Cardiac muscle cell (in vitro differentiated cells and primary cell): ENCODE measurements around the gene WDR54. TPM values are rescaled to one million over a fixed set of nuclear protein-coding genes. Genes with fewer than 3 reads are reported as not detected.

Experiments
- DNase-seq, 2 donors: peaks; one replicate each; pipeline versions ENCODE4 v3.0.0 to v3.0.0-alpha.2; 2010 to 2017; ENCODE audit warnings: low read depth in 1 of 2, low spot score in 1 of 2
- H3K27ac ChIP-seq: fragments of 200-600 bp; sonication (generic); 2 replicates; pipeline ENCODE4 v1.5.1; 2016
- H3K27me3 ChIP-seq: fragments of 200-600 bp; sonication (generic); 2 replicates; pipeline ENCODE4 v1.6.0; 2016; ENCODE audit warnings: control low read depth
- H3K36me3 ChIP-seq: fragments of 200-600 bp; sonication (generic); 2 replicates; pipeline ENCODE4 v1.5.1; 2016; ENCODE audit warnings: control low read depth
- H3K4me1 ChIP-seq: fragments of 200-600 bp; sonication (generic); 2 replicates; pipeline ENCODE4 v1.8.1; 2017; ENCODE audit warnings: low read depth, mild to moderate bottlenecking, mixed run types
- H3K4me3 ChIP-seq: fragments of 200-600 bp; sonication (generic); 2 replicates; pipeline ENCODE4 v1.5.1; 2016; ENCODE audit warnings: mild to moderate bottlenecking
- H3K9me3 ChIP-seq: fragments of 200-600 bp; sonication (generic); 2 replicates; pipeline ENCODE4 v1.5.1; 2017; ENCODE audit warnings: low read depth, mild to moderate bottlenecking, control low read depth
- CTCF ChIP-seq: IDR thresholded peaks from 2 replicates; pipeline ENCODE4 v1.5.1; 2012; ENCODE audit warnings: low read depth, mild to moderate bottlenecking, low read length
- polyA plus RNA-seq: library from polyadenylated mRNA; unstranded; fragments of >200 nt; fragmentation: Nextera tagmentation; extraction: Ambion mirVana; gene quantifications from 2 replicates; pipeline ENCODE4 v1.2.1, GENCODE V29; 2016
- total RNA-seq: library from RNA; depleted of rRNA; stranded (reverse); fragments of >200 nt; gene quantifications from 2 replicates; pipeline ENCODE4 v1.2.3, GENCODE V29; 2016

Gene WDR54
- total and polyA plus RNA-seq, 2 experiments from 2014 or later, result 88.5 to 132 TPM

DNA sequence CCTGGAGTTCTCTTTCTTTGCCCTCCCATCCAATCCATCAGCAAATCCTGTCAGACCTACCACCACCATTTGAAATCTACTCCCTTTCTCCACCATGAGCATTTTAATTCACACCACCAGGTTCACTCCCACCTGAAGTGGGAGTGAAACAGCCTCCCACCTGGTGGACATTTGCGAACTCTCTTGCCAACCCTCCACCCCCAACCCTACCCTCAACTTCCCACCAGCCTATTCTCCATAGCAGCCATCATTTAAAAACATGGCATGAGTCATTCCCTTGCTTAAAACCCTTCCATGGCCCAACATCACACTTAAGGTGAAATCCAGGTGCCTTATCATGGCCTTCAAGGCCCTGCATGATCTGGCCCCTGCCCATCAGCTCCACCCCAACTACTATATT lies 16.7 kb downstream of the WDR54 start:
- H3K36me3 ChIP-seq, result no peaks in the 10 kb centered on the region
- no peak for DNase-seq
- H3K4me1 ChIP-seq, result peaks cover 14% of the 10 kb centered on the region
- TF ChIP-seq CTCF, result no peak
- no peak overlapping the region for H3K27ac ChIP-seq
- H3K9me3 ChIP-seq, result no peaks in the 10 kb centered on the region
- no peak overlapping the region for H3K4me3 ChIP-seq
- H3K27me3 ChIP-seq, result no peaks in the 10 kb centered on the region

DNA sequence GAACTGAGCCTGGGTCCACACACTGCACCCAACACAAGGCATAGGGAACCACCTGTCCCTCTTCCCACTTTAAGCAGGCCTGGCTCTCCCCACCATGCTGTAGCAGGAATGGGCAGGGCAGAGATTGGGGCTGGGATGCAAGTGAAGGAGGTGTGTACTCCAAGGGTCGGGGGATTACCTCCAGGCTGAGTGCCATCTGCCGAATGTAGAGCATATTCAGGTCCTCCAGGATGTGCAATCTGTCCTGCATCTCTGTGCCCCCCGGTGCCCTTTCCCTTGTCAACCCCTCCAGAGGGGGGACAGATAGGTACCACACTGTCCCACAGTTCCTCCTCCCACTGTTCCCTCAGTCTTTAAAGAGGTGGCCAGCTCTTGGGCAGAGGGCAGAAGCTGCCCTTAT lies 17.8 kb downstream of the WDR54 start:
- no peak for DNase-seq
- Histone ChIP-seq H3K36me3 (no peaks in the 10 kb centered on the region), H3K9me3 (no peaks in the 10 kb centered on the region), H3K4me3 (peak overlapping the region; percentile 41), H3K27ac (peak overlapping the region; percentile 98), H3K27me3 (no peaks in the 10 kb centered on the region), H3K4me1 (peaks cover 14% of the 10 kb centered on the region)
- TF ChIP-seq CTCF, result no peak

DNA sequence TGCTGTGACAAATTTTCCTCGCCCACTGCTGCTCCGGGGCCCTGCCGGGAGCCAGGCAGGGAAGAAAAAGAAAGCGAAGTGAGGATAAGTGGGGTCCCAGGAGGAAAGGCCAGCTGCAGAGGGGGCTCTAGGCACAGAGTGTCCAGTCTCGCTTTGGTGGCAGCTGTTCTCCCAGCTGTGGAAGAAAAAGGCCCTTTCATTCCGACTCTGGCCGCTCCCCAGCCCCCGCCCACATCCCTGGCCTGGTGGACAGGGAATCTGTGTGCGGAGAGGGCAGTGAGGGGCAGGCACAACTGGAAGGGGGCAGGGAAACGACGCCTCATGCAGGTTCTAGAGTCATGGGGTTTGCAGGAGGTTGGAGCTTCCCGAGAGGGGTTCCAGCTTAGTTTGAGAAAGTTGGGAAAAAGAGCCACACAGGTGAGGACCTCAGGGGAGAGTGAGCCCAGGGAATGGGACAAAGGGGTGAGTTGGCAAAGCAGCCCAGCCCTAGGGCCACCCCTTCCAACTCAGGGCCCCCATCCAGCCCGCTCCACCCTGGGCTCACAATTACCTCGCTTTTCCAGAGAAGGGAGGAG lies 18.4 kb downstream of the WDR54 start:
- H3K9me3 ChIP-seq, result no peaks in the 10 kb centered on the region
- H3K27me3 ChIP-seq, result no peaks in the 10 kb centered on the region
- peak; percentile 50 to 79 for DNase-seq
- peaks cover 14% of the 10 kb centered on the region for H3K4me1 ChIP-seq
- TF ChIP-seq CTCF, result no peak
- peak overlapping the region; percentile 98 for H3K27ac ChIP-seq
- H3K36me3 ChIP-seq, result no peaks in the 10 kb centered on the region
- peak overlapping the region; percentile 41 for H3K4me3 ChIP-seq

- TF ChIP-seq CTCF, result peak; percentile 13
- Histone ChIP-seq H3K4me3 (peak overlapping the region; percentile 41), H3K36me3 (no peaks in the 10 kb centered on the region), H3K9me3 (no peaks in the 10 kb centered on the region), H3K27ac (peak overlapping the region; percentile 98), H3K27me3 (no peaks in the 10 kb centered on the region), H3K4me1 (peaks cover 14% of the 10 kb centered on the region)
- peak; percentile 90 to 95 for DNase-seq
Measured at GRCh38 chr2:74440378-74441169, 19.0 kb downstream of the WDR54 start.

DNA sequence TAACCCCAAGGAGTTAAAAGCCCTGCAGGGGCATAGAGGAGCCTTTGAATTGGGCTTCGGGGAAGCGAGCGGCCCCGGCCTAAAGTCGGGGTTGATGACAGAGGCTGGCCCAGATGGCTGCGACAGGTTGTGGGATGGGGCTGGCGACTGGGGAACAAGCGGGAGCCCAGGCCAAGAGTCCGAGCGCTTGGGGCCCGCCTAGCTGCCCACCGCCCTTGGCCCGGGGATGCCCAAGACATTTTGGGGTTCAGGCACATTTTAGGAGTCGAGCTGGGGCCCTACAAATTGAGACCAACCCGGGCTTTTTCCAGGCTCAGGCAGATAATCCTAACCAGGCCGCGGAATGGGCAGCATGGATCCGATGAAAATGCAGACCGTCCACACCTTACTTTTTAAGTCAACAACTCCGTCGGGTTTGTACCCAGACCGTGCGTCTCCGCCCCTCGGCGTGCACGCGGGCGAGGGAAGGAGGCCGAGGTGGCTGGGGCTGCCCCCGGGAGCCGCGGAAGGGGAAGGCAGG lies 19.7 kb downstream of the WDR54 start:
- Histone ChIP-seq H3K4me3 (peak overlapping the region; percentile 41), H3K36me3 (no peaks in the 10 kb centered on the region), H3K27ac (peak overlapping the region; percentile 98), H3K4me1 (peaks cover 14% of the 10 kb centered on the region), H3K27me3 (no peaks in the 10 kb centered on the region), H3K9me3 (no peaks in the 10 kb centered on the region)
- TF ChIP-seq CTCF, result no peak
- no peak for DNase-seq
